Measurements from ENCODE around the gene ADD2.

ADD2 gene

GRCh38 chr2:70612574-70612973 lies 155.4 kb downstream of the ADD2 start:
- no peak for TF ChIP-seq CTCF (IDR thresholded peaks at IDR 0.05; ENCODE audit: poor library complexity, severe bottlenecking)
- Histone ChIP-seq H3K9me3 (ENCODE audit: severe bottlenecking) (no peaks in the 10 kb centered on the region), H3K27me3 (ENCODE audit: insufficient read depth, poor library complexity, severe bottlenecking) (no peaks in the 10 kb centered on the region), H3K36me3 (ENCODE audit: low read depth) (no peaks in the 10 kb centered on the region), H3K27ac (ENCODE audit: poor library complexity, severe bottlenecking) (no peak overlapping the region), H3K4me3 (ENCODE audit: severe bottlenecking) (no peak overlapping the region), H3K4me1 (ENCODE audit: insufficient read depth, poor library complexity, severe bottlenecking) (peaks cover 19% of the 10 kb centered on the region)
- ATAC-seq (ENCODE audit: low read depth): no peak
- DNase-seq (ENCODE audit: low spot score): no peak

GRCh38 chr2:70608373-70608772 lies 159.6 kb downstream of the ADD2 start:
- no peaks in the 10 kb centered on the region for H3K27me3 ChIP-seq (ENCODE audit: insufficient read depth, poor library complexity, severe bottlenecking)
- H3K4me1 ChIP-seq (ENCODE audit: insufficient read depth, poor library complexity, severe bottlenecking): no peaks in the 10 kb centered on the region
- ATAC-seq (ENCODE audit: low read depth) (no peak), DNase-seq (ENCODE audit: low spot score) (no peak)
- TF ChIP-seq CTCF (IDR thresholded peaks at IDR 0.05; ENCODE audit: poor library complexity, severe bottlenecking): no peak
- H3K9me3 ChIP-seq (ENCODE audit: severe bottlenecking): no peaks in the 10 kb centered on the region
- no peaks in the 10 kb centered on the region for H3K36me3 ChIP-seq (ENCODE audit: low read depth)
- H3K4me3 ChIP-seq (ENCODE audit: severe bottlenecking): no peak overlapping the region
- no peak overlapping the region for H3K27ac ChIP-seq (ENCODE audit: poor library complexity, severe bottlenecking)

- H3K36me3 ChIP-seq (ENCODE audit: low read depth): no peaks in the 10 kb centered on the region
- H3K9me3 ChIP-seq (ENCODE audit: severe bottlenecking): no peaks in the 10 kb centered on the region
- H3K27ac ChIP-seq (ENCODE audit: poor library complexity, severe bottlenecking): no peak overlapping the region
- DNase-seq (ENCODE audit: low spot score): no peak
- TF ChIP-seq CTCF (IDR thresholded peaks at IDR 0.05; ENCODE audit: poor library complexity, severe bottlenecking): no peak
- peaks cover 2% of the 10 kb centered on the region for H3K4me1 ChIP-seq (ENCODE audit: insufficient read depth, poor library complexity, severe bottlenecking)
- no peak for ATAC-seq (ENCODE audit: low read depth)
- H3K27me3 ChIP-seq (ENCODE audit: insufficient read depth, poor library complexity, severe bottlenecking): no peaks in the 10 kb centered on the region
- no peak overlapping the region for H3K4me3 ChIP-seq (ENCODE audit: severe bottlenecking)
These were observed 160.9 kb downstream of the ADD2 start for GRCh38 chr2:70607121-70607561.
